ENCODE data around the gene HS6ST1. TPM values are rescaled to one million over a fixed set of nuclear protein-coding genes. Genes with fewer than 3 reads are reported as not detected.

HS6ST1 gene
- total RNA-seq, 3 donors from 2014 or later (not counting 1 experiment from before 2014, with no cell fraction given), result 18.9 to 35.9 (median 28.8) TPM

DNA sequence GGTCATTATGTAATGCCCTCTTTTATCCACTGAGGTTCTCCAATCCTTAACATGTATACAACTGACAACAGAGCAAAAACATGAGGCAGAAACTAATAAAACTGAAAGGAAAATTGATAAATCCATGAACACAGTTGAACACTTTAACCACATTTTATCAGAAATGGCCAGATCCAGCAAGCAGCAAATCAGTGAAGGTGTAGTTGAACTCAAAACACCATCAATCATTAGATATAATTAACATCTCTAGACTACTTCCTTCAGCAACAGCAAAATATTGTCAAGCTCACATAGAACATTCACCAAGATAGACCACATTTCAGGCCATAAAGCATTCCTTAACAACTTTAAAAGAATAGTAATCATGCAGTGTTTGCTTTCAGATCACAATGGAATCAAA lies 72.9 kb downstream of the HS6ST1 start:
- Histone ChIP-seq H3K27me3 (ENCODE audit: control insufficient read depth, insufficient read depth, low read length) (no peaks in the 10 kb centered on the region), H3K27ac (ENCODE audit: low read length) (no peak overlapping the region), H3K4me3 (ENCODE audit: low read length) (no peak overlapping the region), H3K4me1 (ENCODE audit: control insufficient read depth, insufficient read depth, low read length) (no peaks in the 10 kb centered on the region), H3K9me3 (ENCODE audit: control insufficient read depth, insufficient read depth, low read length) (no peaks in the 10 kb centered on the region), H3K36me3 (ENCODE audit: control insufficient read depth, insufficient read depth, low read length) (no peaks in the 10 kb centered on the region)
- intact Hi-C loops (cut with micrococcal nuclease), result no loop called here
- DNase-seq (no peak), ATAC-seq (no peak)
- H3K27me3 Mint-ChIP-seq (ENCODE audit: low read depth in 2 of 2), result peaks cover 0 to 3% of the 10 kb centered on the region in 2 donors
- H3K4me1 Mint-ChIP-seq, result no peaks in the 10 kb centered on the region
- H3K36me3 Mint-ChIP-seq, result no peaks in the 10 kb centered on the region
- H3K9me3 Mint-ChIP-seq, result no peaks in the 10 kb centered on the region
- TF ChIP-seq CTCF (IDR thresholded peaks at IDR 0.05), result no peak
- no peak overlapping the region for H3K27ac Mint-ChIP-seq
- H3K4me3 Mint-ChIP-seq, result no peak overlapping the region

GRCh38 chr2:128241896-128242295 lies 76.8 kb downstream of the HS6ST1 start:
- Histone ChIP-seq H3K27me3 (ENCODE audit: control insufficient read depth, insufficient read depth, low read length) (no peaks in the 10 kb centered on the region), H3K4me1 (ENCODE audit: control insufficient read depth, insufficient read depth, low read length) (no peaks in the 10 kb centered on the region), H3K27ac (ENCODE audit: low read length) (no peak overlapping the region), H3K4me3 (ENCODE audit: low read length) (no peak overlapping the region), H3K36me3 (ENCODE audit: control insufficient read depth, insufficient read depth, low read length) (no peaks in the 10 kb centered on the region), H3K9me3 (ENCODE audit: control insufficient read depth, insufficient read depth, low read length) (no peaks in the 10 kb centered on the region)
- intact Hi-C loops (cut with micrococcal nuclease), result no loop called here
- Mint-ChIP-seq H3K4me3 (no peak overlapping the region), H3K4me1 (no peaks in the 10 kb centered on the region), H3K27ac (no peak overlapping the region), H3K36me3 (no peaks in the 10 kb centered on the region), H3K27me3 (ENCODE audit: low read depth in 2 of 2) (peaks cover 0 to 3% of the 10 kb centered on the region in 2 donors), H3K9me3 (no peaks in the 10 kb centered on the region)
- TF ChIP-seq CTCF (IDR thresholded peaks at IDR 0.05), result no peak
- ATAC-seq (no peak), DNase-seq (no peak)
- 97% methylated on average over 3 of the region's 3 CpGs for WGBS (ENCODE audit: insufficient coverage)

DNA sequence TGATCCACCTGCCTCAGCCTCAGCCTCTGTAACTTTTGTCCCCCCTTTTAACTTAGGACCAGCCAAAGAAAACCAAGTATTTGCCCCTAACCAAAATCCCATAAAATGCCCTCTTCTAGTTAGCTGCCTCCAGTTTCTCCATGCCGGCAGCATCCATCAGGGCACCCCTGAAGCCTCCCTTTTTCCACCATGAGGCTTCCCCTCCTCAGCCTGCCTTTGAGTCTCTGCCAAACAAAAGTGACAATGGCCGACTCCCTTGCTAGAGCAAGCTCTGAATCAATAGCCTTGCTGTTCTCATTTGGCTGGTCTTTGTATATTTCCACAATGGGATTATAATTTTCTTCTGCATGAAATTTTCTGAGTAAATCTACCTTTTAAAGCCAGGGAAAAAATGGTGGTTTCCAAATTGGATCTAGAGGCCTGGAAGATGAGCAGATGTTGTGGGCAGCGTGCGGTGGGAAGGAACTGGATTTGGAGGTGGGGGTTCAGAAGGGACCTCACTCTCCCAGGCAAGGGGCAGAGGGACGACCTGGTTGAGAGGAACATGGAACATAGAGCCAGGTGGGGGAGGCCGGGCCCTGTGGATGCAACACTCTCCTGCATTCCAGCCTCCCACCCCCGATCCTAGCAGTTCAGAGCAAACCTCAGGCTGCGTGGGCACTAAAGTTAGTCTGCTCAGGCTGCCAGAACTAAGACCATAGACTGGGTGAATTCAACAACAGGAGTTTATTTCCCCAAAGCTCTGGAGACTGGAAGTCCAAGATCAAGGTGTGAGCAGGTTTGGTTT lies 80.6 kb downstream of the HS6ST1 start:
- DNase-seq (no peak), ATAC-seq (no peak)
- Histone ChIP-seq H3K4me3 (ENCODE audit: low read length) (no peak overlapping the region), H3K27ac (ENCODE audit: low read length) (no peak overlapping the region), H3K36me3 (ENCODE audit: control insufficient read depth, insufficient read depth, low read length) (no peaks in the 10 kb centered on the region), H3K9me3 (ENCODE audit: control insufficient read depth, insufficient read depth, low read length) (no peaks in the 10 kb centered on the region), H3K27me3 (ENCODE audit: control insufficient read depth, insufficient read depth, low read length) (no peaks in the 10 kb centered on the region), H3K4me1 (ENCODE audit: control insufficient read depth, insufficient read depth, low read length) (peaks cover 5% of the 10 kb centered on the region)
- Mint-ChIP-seq H3K27me3 (ENCODE audit: low read depth in 2 of 2) (peaks cover 0 to 3% of the 10 kb centered on the region in 2 donors), H3K4me1 (no peaks in the 10 kb centered on the region), H3K27ac (no peak overlapping the region), H3K4me3 (no peak overlapping the region), H3K9me3 (no peaks in the 10 kb centered on the region), H3K36me3 (no peaks in the 10 kb centered on the region)
- WGBS (ENCODE audit: insufficient coverage), result 88% methylated on average over 8 of the region's 8 CpGs
- no peak for TF ChIP-seq CTCF (IDR thresholded peaks at IDR 0.05)
- intact Hi-C loops (cut with micrococcal nuclease), result no loop called here

- no peaks in the 10 kb centered on the region for H3K4me1 Mint-ChIP-seq
- ATAC-seq (no peak), DNase-seq (no peak)
- H3K27ac Mint-ChIP-seq, result no peak overlapping the region
- Histone ChIP-seq H3K27ac (ENCODE audit: low read length) (no peak overlapping the region), H3K9me3 (ENCODE audit: control insufficient read depth, insufficient read depth, low read length) (no peaks in the 10 kb centered on the region), H3K36me3 (ENCODE audit: control insufficient read depth, insufficient read depth, low read length) (no peaks in the 10 kb centered on the region), H3K4me1 (ENCODE audit: control insufficient read depth, insufficient read depth, low read length) (peaks cover 10% of the 10 kb centered on the region), H3K27me3 (ENCODE audit: control insufficient read depth, insufficient read depth, low read length) (peaks cover 2% of the 10 kb centered on the region), H3K4me3 (ENCODE audit: low read length) (no peak overlapping the region)
- H3K36me3 Mint-ChIP-seq, result no peaks in the 10 kb centered on the region
- intact Hi-C loops (cut with micrococcal nuclease), result no loop called here
- no peaks in the 10 kb centered on the region for H3K9me3 Mint-ChIP-seq
- H3K4me3 Mint-ChIP-seq, result no peak overlapping the region
- no peak for TF ChIP-seq CTCF (IDR thresholded peaks at IDR 0.05)
- H3K27me3 Mint-ChIP-seq (ENCODE audit: low read depth in 2 of 2), result peaks cover 0 to 3% of the 10 kb centered on the region in 2 donors
- 89% methylated on average over 2 of the region's 2 CpGs for WGBS (ENCODE audit: insufficient coverage)
Observed at GRCh38 chr2:128237081-128237534, 81.6 kb downstream of the HS6ST1 start.

Data from natural killer cell (primary cell).